Embryonic facial prominence (tissue), 1 donor: ENCODE measurements around the gene NES.
"Not testable (repeated sequence)": the region's sequence is repeated elsewhere in the genome, so short reads cannot be mapped to it uniquely, and the experiment has no call there.

Experiments
- DNase-seq: peaks from one replicate; pipeline ENCODE4 v3.0.0-alpha.2; 2016; ENCODE audit errors: extremely low spot score

Gene NES

GRCh38 chr1:156644640-156645039 lies 32.6 kb downstream of the NES start:
- DNase-seq: no peak

- DNase-seq: no peak
Measured at GRCh38 chr1:156644146-156644545, 33.1 kb downstream of the NES start.

- no peak for DNase-seq
Measured at GRCh38 chr1:156643778-156644092, 33.5 kb downstream of the NES start.

- no peak for DNase-seq
Measured at GRCh38 chr1:156643049-156643777, 34.0 kb downstream of the NES start.

GRCh38 chr1:156642265-156643048 lies 34.8 kb downstream of the NES start:
- DNase-seq: no peak

GRCh38 chr1:156641761-156642264 lies 35.4 kb downstream of the NES start, which contains the start of gene BCAN:
TSS of gene BCAN (plus strand) at chr1:156642117. CDS start at chr1:156646055, 3,938 bp downstream.
- no peak for DNase-seq

GRCh38 chr1:156640842-156641706 lies 36.1 kb downstream of the NES start:
- no peak for DNase-seq

- no peak for DNase-seq
Measured at GRCh38 chr1:156639601-156640101, 37.6 kb downstream of the NES start.

GRCh38 chr1:156638189-156638985 lies 38.8 kb downstream of the NES start:
- DNase-seq: no peak

- no peak for DNase-seq
Measured at GRCh38 chr1:156632355-156632754, 44.9 kb downstream of the NES start.

- not testable (repeated sequence) for DNase-seq
Measured at GRCh38 chr1:156631152-156631551, 46.1 kb downstream of the NES start.

- DNase-seq: no peak
Measured at GRCh38 chr1:156629823-156630449, 47.3 kb downstream of the NES start.

- DNase-seq: no peak
Measured at GRCh38 chr1:156627313-156627880, 49.8 kb downstream of the NES start.

GRCh38 chr1:156626079-156626438 lies 51.1 kb downstream of the NES start:
- no peak for DNase-seq

- peak; percentile 25 for DNase-seq
Measured at GRCh38 chr1:156625436-156626078, 51.6 kb downstream of the NES start.

GRCh38 chr1:156624814-156625435 lies 52.3 kb downstream of the NES start:
- no peak for DNase-seq

GRCh38 chr1:156623946-156624813 lies 53.0 kb downstream of the NES start:
- DNase-seq: no peak

GRCh38 chr1:156622581-156623297 lies 54.5 kb downstream of the NES start:
- DNase-seq: no peak
